Endothelial cell of umbilical vein (primary cell): ENCODE measurements around the gene KRT74.

Source experiments
- EZH2 ChIP-seq: IDR thresholded peaks from 2 replicates; pipeline ENCODE4 v1.6.1; 2012; ENCODE audit warnings: borderline replicate concordance, low read depth, mild to moderate bottlenecking, moderate library complexity, low read length, inconsistent platforms; ENCODE audit not compliant: severe bottlenecking
- FOS ChIP-seq: IDR thresholded peaks from 2 replicates; pipeline ENCODE4 v1.6.1; 2011; ENCODE audit warnings: mild to moderate bottlenecking, low read length, moderate library complexity, borderline replicate concordance; ENCODE audit not compliant: insufficient read depth
- GATA2 ChIP-seq: IDR thresholded peaks from 2 replicates; pipeline ENCODE4 v1.7.0; 2011; ENCODE audit warnings: low read depth, mild to moderate bottlenecking, moderate library complexity, mixed read lengths, low read length; ENCODE audit not compliant: insufficient read length, insufficient read depth
- JUN ChIP-seq: IDR thresholded peaks from 2 replicates; pipeline ENCODE4 v1.6.1; 2011; ENCODE audit warnings: borderline replicate concordance, low read depth; ENCODE audit not compliant: insufficient read length, insufficient read depth
- MYC ChIP-seq: IDR thresholded peaks from one replicate; pipeline ENCODE4 v1.6.1; 2011; ENCODE audit warnings: mild to moderate bottlenecking, low read depth, low read length
- POLR2A ChIP-seq: IDR thresholded peaks from 2 replicates; pipeline ENCODE4 v1.6.1; 2012; ENCODE audit warnings: low read depth, mild to moderate bottlenecking, control low read depth, low read length
- POLR2AphosphoS5 ChIP-seq: IDR thresholded peaks from 2 replicates; pipeline ENCODE4 v1.6.1; 2012; ENCODE audit warnings: low read depth, mild to moderate bottlenecking, control low read depth, low read length, moderate library complexity; ENCODE audit not compliant: insufficient read depth
- TF ChIP-seq, protein P1 (sequence below), 2 donors: IDR thresholded peaks; 1 replicate in 1 of 2; 2 replicates in 1 of 2; pipeline ENCODE4 v1.5.1; 2011; ENCODE audit warnings: low read length in 2 of 2, mild to moderate bottlenecking in 2 of 2, moderate library complexity in 2 of 2, control low read depth in 1 of 2, inconsistent platforms in 1 of 2, low read depth in 1 of 2; ENCODE audit not compliant: insufficient read depth in 1 of 2; ENCODE audit errors: extremely low read depth in 1 of 2
- TF ChIP-seq, protein P2 (sequence below): IDR thresholded peaks from 2 replicates; pipeline ENCODE4 v1.6.1; 2011; ENCODE audit not compliant: insufficient read depth, insufficient read length

DNA sequence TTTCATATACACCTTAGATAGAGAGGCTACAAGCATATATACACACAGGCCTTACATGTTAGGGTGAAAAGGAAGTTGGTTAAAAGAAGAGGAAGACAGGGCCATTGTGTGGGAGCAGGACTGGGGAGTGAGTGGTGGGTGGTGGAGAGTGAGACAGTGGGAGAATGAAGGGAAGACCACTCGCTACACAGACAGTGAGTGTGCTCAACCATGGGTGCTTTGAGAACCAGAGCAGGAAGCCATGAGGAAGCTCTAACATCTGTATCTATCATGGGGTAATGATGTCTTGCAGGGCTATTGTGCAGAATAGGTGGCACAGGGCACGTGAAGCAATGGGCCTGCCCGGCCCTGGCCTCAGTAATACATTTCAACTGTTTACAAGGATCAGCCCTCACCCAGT is 11.4 kb upstream of the KRT74 start:
- TF ChIP-seq POLR2AphosphoS5 (no peak), EZH2 (no peak), FOS (no peak), POLR2A (no peak), JUN (no peak), MYC (no peak), GATA2 (no peak)
- TF ChIP-seq, protein P1, sequence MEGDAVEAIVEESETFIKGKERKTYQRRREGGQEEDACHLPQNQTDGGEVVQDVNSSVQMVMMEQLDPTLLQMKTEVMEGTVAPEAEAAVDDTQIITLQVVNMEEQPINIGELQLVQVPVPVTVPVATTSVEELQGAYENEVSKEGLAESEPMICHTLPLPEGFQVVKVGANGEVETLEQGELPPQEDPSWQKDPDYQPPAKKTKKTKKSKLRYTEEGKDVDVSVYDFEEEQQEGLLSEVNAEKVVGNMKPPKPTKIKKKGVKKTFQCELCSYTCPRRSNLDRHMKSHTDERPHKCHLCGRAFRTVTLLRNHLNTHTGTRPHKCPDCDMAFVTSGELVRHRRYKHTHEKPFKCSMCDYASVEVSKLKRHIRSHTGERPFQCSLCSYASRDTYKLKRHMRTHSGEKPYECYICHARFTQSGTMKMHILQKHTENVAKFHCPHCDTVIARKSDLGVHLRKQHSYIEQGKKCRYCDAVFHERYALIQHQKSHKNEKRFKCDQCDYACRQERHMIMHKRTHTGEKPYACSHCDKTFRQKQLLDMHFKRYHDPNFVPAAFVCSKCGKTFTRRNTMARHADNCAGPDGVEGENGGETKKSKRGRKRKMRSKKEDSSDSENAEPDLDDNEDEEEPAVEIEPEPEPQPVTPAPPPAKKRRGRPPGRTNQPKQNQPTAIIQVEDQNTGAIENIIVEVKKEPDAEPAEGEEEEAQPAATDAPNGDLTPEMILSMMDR (IDR thresholded peaks at IDR 0.05; ENCODE audit: extremely low read depth in 1 of 2, insufficient read depth in 1 of 2, low read depth in 1 of 2, low read length in 2 of 2): no peak
- TF ChIP-seq, protein P2, sequence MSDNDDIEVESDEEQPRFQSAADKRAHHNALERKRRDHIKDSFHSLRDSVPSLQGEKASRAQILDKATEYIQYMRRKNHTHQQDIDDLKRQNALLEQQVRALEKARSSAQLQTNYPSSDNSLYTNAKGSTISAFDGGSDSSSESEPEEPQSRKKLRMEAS: no peak
